ENCODE data around the gene RTEL1. TPM values are rescaled to one million over a fixed set of nuclear protein-coding genes. Genes with fewer than 3 reads are reported as not detected.

RTEL1 gene
- polyA plus RNA-seq, 3 donors = 7.3 to 16.1 (median 11.8) TPM

DNA sequence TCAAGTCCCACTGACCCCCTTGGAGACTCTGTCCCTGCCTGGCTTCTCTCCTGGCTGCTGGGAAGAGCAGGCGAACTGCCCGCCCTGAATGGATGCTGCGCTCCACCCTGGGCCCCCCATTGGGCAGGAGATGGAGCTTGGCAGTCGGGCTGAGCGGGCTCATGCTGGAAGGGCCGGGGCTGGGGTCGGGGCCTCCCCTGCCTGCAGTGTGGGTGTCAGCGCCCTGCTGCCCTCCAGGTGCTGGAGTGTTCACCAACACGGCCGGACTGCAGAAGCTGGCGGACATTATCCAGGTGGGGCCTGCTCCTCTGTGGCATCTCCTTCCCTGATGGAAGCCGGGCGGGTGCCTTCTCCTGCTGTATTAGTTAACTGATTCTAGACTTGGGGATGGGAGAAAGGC lies 22.3 kb downstream of the RTEL1 start:
- H3K27ac ChIP-seq (ENCODE audit: low read depth, low read length) = no peak overlapping the region
- 91 to 97% (median 96%) methylated on average over 13 of the region's 13 CpGs for WGBS, 3 donors

DNA sequence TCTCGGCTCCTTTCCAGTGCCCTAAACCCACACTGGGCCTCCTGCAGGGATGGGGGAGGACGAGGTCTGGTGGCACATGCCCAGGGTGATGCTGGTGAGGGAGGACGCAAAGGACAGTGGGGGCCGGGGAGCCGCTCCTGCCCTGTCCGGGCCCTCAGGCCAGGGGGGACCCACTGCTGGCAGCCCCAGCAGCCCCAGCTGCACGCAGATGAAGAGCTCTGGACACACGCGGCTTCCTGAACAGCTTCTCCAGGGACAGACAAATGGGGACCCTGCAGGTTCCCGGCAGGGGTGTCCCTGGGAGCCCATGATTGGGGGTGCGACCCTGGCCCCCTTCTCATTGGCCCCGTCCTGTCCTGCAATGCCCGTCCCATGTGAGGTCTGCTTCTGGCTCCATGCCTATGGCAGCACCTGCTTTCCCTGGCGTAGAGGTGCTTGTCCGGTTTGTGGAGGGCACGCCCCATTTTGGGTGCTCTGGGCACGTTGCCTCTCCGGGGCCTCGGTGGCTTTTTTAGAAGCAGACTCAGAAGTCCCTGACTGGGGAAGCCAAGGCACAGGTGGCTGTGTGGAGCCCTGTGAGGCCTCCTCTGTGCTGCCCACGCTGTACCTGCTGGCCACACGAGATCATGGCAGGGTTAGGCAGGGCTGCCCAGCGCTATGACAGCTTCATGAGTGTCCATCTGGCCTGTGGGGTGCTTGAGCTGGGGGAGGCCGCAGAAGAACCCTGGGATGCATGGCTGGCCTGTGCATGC lies 22.9 kb downstream of the RTEL1 start:
- no peak overlapping the region for H3K27ac ChIP-seq (ENCODE audit: low read depth, low read length)
- WGBS, 3 donors = 93 to 97% (median 96%) methylated on average over 22 to 23 of the region's 23 CpGs

DNA sequence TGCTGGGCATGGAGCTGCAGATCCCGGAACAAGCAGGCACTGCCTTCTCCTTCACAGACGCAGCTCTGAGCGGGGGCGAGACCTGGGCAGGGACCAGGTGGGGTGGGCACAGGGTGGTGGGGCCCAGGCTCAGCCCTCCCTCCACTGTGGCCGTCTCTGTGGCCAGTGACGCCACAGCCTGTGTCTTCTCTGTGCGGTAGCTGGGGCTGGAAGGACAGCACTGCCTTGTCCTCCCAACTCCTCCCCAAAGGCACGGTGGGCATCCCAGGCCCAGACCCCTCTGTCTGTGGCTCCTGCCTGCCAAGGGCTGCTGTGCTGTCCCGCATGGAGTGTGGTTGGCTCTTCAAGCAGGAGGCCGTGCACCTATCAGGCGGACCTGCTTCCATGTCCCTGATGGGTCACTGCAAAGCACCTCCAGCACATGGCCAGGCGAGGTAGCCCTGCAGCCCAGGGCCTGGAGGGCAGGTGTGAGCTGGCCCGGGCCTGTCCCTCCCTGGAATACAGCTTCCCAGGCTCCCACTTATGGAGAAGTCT lies 23.6 kb downstream of the RTEL1 start:
- peak overlapping the region; percentile 32 for H3K27ac ChIP-seq (ENCODE audit: low read depth, low read length)
- 93 to 97% (median 95%) methylated on average over 13 of the region's 13 CpGs for WGBS, 3 donors

DNA sequence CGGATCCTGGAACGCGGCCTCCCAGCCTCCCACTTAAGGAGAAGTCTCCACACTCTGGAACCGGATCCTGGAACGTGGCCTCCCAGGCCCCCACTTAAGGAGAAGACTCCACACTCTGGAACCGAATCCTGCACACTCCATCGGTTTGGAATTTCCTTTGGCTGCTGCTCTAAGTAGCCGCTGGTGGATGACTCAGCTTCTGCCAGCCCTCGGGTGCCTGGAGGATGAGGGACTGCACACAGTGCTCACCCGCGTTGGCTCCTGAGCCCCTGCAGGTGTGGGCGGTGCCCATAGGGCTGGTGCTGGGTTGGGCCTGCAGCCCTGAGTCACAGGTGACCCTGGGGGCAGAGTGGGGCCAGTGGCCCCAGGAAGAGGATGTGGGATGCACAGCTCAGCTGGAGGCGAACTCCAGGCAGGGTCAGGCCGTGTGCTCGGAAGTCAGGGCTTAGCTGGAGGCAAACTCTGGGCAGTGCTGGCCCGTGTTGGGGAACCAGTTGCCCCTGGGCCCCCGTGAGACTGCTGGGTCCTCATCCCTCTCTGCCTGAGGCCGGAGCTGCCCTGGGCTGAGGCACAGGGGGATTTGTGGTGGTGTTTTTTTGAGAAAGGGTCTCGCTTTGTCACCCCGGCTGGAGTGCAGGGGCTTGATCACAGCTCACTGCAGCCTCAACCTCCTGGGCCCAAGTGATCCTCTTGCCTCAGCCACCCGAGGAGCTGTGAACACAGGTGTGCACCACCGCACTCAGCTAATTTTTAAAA lies 24.4 kb downstream of the RTEL1 start:
- WGBS, 3 donors = 43 to 84% (median 59%) methylated on average over 22 of the region's 22 CpGs
- H3K27ac ChIP-seq (ENCODE audit: low read depth, low read length) = no peak overlapping the region

DNA sequence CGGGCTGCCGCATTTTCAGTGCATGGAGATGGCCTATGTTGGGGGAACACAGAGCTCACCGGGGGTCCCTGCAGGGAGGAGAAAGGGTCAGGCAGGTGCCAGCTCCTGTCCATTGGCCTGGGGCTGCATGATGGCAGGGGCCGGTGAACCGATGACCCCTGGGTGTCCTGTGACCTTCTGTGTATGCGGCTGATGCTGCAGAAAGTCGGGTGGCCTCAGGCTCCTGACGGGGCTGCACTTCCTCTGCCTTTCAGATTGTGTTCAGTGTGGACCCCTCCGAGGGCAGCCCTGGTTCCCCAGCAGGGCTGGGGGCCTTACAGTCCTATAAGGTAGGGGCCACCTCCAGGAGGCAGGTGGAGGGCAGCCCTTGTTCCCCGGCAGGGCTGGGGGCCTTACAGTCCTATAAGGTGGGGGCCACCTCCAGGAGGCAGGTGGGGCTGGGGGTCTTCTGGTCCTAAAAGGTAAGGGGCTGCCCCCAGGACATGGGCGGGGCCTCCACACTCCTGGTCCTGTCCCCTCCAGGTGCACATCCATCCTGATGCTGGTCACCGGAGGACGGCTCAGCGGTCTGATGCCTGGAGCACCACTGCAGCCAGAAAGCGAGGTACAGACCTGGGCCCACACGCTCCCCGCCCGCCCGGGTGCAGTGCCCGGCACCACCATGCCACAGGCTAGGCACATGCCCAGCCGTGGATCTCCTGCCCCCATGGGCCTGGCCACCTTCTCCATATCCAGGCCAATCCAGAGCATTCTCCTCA lies 27.3 kb downstream of the RTEL1 start:
- 92 to 94% (median 93%) methylated on average over 21 of the region's 21 CpGs for WGBS, 3 donors
- H3K27ac ChIP-seq (ENCODE audit: low read depth, low read length) = no peak overlapping the region

DNA sequence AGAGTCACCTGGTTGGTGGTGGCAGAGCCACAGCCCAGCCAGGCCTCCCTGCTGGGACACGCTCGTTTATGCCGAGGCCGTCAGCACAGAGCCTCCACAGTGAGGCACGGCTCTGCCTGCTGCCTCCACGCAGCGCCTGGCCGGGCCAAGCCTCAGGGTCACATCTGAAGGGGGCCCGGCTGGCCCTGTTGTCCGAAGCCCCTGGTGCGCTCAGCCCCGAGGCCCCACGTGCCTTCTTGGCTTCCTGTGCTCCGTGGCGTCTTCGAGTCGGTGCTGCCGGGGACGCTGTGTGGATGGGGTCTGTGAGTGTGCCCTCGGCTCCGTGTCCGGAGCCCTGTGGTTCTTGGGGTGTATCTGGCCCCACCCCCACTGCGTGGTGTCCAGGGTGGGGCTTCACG lies 28.0 kb downstream of the RTEL1 start:
- WGBS, 3 donors = 81 to 87% (median 84%) methylated on average over 24 of the region's 24 CpGs
- peak overlapping the region; percentile 86 for H3K27ac ChIP-seq (ENCODE audit: low read depth, low read length)

DNA sequence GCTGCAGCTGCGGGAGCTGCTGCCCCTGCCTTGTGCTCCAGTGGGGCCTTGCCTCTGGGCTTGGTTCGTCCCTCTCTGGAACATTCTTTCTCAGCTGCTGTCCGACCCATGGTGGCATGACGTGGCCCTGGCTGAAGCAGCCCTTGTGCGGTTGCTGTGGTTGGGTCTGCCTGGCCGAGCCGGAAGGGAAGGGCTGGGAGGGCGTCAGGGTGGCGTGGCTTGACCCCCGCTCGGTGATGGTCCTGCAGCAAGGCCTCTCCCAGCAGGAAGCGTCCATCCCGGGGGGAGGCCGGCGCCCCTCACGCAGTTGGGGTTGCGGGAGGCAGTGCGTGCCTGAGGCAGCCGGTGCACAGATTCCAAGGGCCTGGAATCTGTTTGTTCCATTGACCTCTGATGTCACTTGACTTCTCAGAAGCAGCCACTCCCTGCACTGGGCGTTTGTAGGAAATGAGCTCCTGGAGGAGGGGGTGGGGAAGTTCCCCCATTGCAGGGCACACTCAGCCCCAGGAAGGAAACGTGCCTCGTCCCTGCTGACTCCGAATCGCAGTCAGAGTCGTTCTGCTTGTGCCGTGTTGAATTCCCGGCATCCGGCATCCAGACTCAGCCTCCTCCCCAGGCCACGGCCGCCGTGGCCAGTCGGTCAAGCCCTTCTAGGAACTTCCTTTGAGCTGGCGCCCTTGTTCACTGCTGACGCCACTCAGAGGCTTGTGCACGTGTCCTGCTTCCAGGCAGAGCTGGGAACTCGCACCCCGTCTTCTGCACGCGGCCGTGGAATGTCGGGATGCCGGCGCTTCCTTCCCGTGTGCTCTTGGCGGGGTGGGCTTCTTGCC lies 28.6 kb downstream of the RTEL1 start:
- H3K27ac ChIP-seq (ENCODE audit: low read depth, low read length) = peak overlapping the region; percentile 95
- WGBS, 3 donors = 9 to 68% (median 16%) methylated on average over 44 to 45 of the region's 45 CpGs

DNA sequence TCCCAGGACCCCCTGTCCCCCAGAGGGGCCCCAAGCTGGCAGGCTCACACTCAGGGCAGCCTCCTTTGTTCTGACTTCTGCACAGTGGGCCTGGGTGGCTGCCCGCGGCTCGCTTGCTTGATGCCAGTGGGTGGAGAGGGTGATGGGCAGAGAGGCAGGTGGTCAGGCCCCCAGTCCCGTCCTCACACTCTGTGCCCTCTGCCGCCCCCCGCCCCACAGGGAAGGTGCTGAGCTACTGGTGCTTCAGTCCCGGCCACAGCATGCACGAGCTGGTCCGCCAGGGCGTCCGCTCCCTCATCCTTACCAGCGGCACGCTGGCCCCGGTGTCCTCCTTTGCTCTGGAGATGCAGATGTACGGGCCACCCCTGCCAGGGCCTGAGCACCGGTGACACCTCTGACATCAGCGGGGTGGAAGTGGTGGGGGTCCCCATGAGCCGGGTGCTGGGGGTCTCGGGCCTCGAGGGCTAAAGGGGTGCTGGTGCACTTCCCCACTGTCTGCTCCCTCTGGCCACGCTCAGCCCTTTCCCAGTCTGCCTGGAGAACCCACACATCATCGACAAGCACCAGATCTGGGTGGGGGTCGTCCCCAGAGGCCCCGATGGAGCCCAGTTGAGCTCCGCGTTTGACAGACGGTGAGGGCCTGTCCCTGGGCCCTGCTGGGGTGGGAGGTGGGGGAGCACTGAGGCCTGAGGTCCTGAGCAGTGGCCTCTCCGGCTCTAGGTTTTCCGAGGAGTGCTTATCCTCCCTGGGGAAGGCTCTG lies 29.5 kb downstream of the RTEL1 start:
- WGBS, 3 donors = 84 to 90% (median 86%) methylated on average over 26 to 29 of the region's 29 CpGs
- H3K27ac ChIP-seq (ENCODE audit: low read depth, low read length) = peak overlapping the region; percentile 95

DNA sequence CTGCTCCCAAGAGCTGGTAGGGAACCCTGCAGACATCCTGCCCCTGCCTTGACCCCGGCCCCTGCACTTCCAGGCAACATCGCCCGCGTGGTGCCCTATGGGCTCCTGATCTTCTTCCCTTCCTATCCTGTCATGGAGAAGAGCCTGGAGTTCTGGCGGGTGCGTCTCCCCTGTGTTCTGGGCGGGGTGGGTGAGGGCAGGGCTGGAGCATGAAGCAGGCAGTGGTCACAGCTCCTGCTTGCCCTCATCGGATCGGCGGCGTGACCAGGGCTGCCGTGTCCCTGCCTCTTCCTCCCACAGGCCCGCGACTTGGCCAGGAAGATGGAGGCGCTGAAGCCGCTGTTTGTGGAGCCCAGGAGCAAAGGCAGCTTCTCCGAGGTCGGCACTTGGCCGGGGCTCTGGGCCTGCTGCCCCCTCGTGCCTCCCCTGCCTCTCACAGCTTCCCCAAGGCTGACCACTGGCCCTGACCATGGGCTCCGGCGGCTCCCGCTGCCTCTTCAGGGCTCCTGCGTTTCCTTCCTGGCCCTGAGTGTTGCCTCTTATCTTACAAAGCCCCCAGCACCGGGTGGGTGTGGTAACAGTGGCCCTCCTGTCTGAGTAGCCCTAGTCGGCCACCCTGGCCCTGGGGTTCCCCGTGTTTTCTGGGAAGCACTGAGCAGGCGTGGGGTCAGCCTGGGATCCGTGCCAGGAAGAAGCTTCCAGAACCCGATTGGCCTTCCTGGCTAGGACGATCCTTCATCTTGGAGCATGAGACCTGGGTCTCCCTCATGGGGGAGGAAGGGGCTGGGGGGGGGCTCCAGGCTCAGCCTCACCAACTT lies 30.3 kb downstream of the RTEL1 start:
- 67 to 78% (median 68%) methylated on average over 31 of the region's 31 CpGs for WGBS, 3 donors
- H3K27ac ChIP-seq (ENCODE audit: low read depth, low read length) = peak overlapping the region; percentile 95

DNA sequence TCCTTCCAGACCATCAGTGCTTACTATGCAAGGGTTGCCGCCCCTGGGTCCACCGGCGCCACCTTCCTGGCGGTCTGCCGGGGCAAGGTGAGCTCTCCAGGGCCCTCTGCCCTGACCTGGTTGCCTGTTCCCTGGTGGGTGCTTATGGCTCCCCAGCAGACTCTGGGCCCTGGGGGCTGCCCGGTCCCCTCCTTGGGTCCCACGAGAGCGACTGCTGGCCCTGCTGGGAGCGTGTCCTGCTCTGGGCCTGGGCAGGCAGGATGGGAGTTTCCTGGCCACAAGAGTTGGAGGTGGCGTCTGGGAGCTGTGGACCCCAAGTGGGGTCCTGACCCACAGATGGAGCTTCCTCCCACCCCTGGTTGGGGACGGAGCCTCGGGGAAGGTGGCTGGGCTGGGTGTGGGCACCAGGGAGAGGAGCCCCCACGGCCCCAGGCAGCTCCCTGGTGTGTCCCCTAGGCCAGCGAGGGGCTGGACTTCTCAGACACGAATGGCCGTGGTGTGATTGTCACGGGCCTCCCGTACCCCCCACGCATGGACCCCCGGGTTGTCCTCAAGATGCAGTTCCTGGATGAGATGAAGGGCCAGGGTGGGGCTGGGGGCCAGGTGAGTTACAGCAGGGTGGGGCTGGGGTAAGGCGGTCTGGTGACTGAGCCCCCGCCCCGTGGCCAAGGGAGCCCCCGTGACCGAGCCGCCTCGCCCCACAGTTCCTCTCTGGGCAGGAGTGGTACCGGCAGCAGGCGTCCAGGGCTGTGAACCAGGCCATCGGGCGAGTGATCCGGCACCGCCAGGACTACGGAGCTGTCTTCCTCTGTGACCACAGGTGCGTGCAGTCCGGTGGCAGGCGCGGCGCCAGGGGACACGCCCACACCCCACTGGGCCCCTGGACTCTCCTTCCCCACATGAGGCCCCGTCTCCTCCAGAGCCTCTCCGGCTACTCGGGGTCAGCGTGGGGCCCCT lies 31.2 kb downstream of the RTEL1 start:
- WGBS, 3 donors = 90 to 92% (median 92%) methylated on average over 44 of the region's 44 CpGs
- H3K27ac ChIP-seq (ENCODE audit: low read depth, low read length) = no peak overlapping the region

DNA sequence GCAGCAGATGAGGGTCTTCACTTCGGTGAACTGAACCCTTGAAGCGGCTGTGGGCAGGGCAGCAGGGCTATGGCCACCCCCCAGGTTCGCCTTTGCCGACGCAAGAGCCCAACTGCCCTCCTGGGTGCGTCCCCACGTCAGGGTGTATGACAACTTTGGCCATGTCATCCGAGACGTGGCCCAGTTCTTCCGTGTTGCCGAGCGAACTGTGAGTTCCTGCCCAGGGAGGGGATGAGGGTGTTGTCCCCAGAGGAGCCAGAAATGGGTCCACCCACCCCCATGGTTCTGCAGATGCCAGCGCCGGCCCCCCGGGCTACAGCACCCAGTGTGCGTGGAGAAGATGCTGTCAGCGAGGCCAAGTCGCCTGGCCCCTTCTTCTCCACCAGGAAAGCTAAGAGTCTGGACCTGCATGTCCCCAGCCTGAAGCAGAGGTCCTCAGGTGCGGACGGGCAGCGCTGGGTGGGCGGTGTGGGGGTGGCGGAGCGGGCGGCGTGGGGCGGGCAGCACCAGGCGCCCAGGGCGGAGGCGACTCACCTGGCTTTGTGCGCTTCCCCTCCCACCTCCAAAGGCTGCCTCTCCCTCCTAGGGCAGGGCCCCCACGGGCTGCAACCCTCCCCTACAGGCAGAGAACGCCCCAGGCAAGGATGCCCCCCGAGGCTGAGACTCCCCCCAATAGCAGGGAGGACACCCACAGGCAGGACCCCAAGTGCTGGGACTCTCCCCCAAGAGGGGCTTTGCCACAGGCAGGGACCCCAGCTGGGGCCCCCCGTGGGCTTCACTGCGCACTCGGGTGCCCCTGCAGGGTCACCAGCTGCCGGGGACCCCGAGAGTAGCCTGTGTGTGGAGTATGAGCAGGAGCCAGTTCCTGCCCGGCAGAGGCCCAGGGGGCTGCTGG lies 32.1 kb downstream of the RTEL1 start:
- 90 to 92% (median 90%) methylated on average over 38 to 40 of the region's 40 CpGs for WGBS, 3 donors
- H3K27ac ChIP-seq (ENCODE audit: low read depth, low read length) = no peak overlapping the region

DNA sequence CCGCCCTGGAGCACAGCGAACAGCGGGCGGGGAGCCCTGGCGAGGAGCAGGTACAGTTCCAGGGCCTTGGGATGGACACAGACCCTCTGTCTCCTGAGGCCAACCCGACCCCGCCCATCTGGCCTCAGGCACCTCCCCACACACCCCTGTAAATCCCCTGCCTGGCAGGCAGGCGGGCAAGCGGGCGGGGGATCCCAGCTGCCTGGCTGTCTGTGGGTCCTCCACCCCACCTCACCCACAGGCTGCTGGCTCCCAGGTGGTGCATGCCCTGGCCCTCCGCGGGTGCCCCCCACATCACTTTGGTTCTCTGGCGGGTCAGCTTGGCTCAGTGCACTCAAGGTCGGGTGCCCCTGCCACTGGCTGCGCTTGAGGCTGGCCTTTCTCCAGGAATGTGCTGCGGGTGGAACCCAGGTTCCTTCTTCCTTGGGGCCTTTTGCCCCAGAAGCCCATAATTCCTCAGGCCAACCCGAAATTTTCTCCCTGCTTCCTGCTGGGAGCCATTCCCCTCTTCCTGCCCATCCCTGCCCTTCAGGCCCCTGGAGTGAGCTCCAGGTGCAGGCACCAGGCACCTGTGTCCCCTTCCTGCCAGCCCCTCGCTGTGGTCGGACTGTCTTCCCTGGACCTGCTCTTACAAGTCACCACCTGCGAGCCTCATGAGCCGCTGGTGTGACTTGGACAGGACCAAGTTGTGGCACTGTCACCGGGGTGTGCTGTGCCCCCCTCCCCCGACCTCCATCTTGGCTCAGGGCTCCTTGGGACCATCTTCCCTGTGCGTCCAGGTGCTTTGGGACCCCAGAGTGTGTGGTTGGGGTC lies 33.0 kb downstream of the RTEL1 start:
- no peak overlapping the region for H3K27ac ChIP-seq (ENCODE audit: low read depth, low read length)
- 79 to 84% (median 84%) methylated on average over 24 of the region's 24 CpGs for WGBS, 3 donors

DNA sequence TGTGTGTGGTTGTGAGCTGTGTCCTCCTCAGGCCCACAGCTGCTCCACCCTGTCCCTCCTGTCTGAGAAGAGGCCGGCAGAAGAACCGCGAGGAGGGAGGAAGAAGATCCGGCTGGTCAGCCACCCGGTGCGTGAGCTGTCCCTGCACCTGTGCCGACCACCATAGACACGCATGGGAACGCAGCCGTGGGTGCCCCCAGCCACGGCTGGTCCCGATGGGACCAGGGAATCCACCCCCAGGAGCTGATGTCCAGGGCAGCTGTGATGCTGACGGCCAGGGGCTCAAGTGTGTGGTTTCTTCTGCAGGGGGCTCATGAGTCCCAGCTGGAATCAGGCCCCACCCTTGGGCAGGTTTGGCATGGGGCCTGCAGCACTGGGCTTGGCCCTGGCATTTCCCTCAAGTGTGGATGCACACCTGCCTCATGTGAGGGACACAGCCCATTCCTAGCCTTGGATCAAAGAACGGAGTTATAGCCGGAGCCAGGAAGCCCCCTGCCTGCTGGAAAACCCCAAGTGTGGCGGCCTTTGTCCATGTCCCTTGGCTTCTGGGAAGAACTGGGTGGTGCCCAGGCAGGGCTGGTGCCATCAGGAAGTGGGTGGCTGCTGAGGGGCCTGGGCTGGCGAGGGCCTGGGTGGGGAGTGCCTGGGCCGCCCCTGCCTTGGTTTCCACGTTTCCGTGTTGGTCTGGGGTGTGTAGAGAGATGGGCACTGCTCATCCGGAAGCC lies 33.8 kb downstream of the RTEL1 start:
- WGBS, 3 donors = 80 to 89% (median 80%) methylated on average over 10 to 21 of the region's 21 CpGs
- H3K27ac ChIP-seq (ENCODE audit: low read depth, low read length) = no peak overlapping the region

All from adipose tissue (tissue), 3 donors.